HCT116 (cell line): Measurements from ENCODE around the gene IL1RAPL1. TPM values are rescaled to one million over a fixed set of nuclear protein-coding genes. Genes with fewer than 3 reads are reported as not detected.

Experiments
- ATAC-seq: fragments of 200-7000 bp; cut with Tn5 transposase; 2 replicates; pipeline ENCODE4 v1.9.1; 2020; ENCODE audit warnings: mild to moderate bottlenecking, moderate library complexity
- BruUV-seq: library from RNA; stranded (reverse); fragments of 400-500 nt; replicated peaks from 2 replicates; lab custom pipeline; 2021; lab: Mats Ljungman, UMichigan
- CTCF ChIA-PET: fragments of 300-600 bp; sonication (Branson Sonifier 250); formaldehyde crosslinking; loops from one replicate; lab custom pipeline; 2021; ENCODE audit warnings: antibody characterized with exemption; lab: Charles Lee
- POLR2A ChIA-PET: fragments of 300-600, 350-600 bp; sonication (Branson Sonifier 250); formaldehyde crosslinking; loops from one replicate; lab custom pipeline; 2021; ENCODE audit warnings: antibody characterized with exemption; lab: Charles Lee
- RAD21 ChIA-PET, 2 experiments: fragments of 300-600 bp; sonication (Branson Sonifier 250); formaldehyde crosslinking; loops; one replicate each; lab custom pipeline; 2023; ENCODE audit warnings: low total read pairs in 2 of 2; ENCODE audit not compliant: uncharacterized antibody in 2 of 2, unreplicated experiment in 2 of 2, low non-redundant PET in 1 of 2; lab: Charles Lee
- DNase-seq: peaks from one replicate; pipeline ENCODE4 v3.0.0-alpha.2; 2010; ENCODE audit warnings: low read depth, low spot score
- H2AFZ ChIP-seq: fragments of 200-600 bp; shearing (Covaris generic), sonication (generic); 2 replicates; pipeline ENCODE4 v1.6.1; 2017; ENCODE audit warnings: low read depth, mixed run types, mixed read lengths, antibody characterized with exemption, low read length; ENCODE audit not compliant: poor library complexity, severe bottlenecking
- H3K27ac ChIP-seq: 2 replicates; pipeline ENCODE4 v1.5.1; 2012; ENCODE audit warnings: low read depth, low read length
- H3K27me3 ChIP-seq: fragments of 200-600 bp; sonication (generic); 2 replicates; pipeline ENCODE4 v1.6.1; 2016; ENCODE audit warnings: mixed run types, low read length, mixed read lengths; ENCODE audit not compliant: insufficient read depth
- H3K36me3 ChIP-seq, 2 experiments: fragments of 200-500 bp in 1 of 2; fragments of 200-600 bp in 1 of 2; sonication (Bioruptor generic) in 1 of 2; sonication (generic) in 1 of 2; 2 replicates each; pipeline versions ENCODE4 v1.5.1 to v1.6.1; 2014 to 2016; ENCODE audit warnings: low read length in 2 of 2, inconsistent platforms in 1 of 2, mixed read lengths in 1 of 2, mixed run types in 1 of 2; ENCODE audit not compliant: insufficient read depth in 2 of 2, control insufficient read depth in 1 of 2
- H3K4me1 ChIP-seq, 2 experiments: fragments of 200-600 bp in 1 of 2; sonication (generic) in 1 of 2; 2 replicates each; pipeline versions ENCODE4 v1.5.1 to v1.6.1; 2012 to 2017; ENCODE audit warnings: low read length in 2 of 2, inconsistent platforms in 1 of 2, mild to moderate bottlenecking in 1 of 2, mixed read lengths in 1 of 2, mixed run types in 1 of 2, moderate library complexity in 1 of 2; ENCODE audit not compliant: insufficient read depth in 2 of 2, control insufficient read depth in 1 of 2
- H3K4me2 ChIP-seq: fragments of 200-600 bp; sonication (generic); 2 replicates; pipeline ENCODE4 v1.6.1; 2017; ENCODE audit warnings: mixed run types, low read length, mixed read lengths
- H3K4me3 ChIP-seq, 2 experiments: fragments of 200-600 bp in 1 of 2; sonication (generic) in 1 of 2; replicated peaks in 1 of 2; 2 replicates each; pipeline ENCODE4 v1.5.1; 2011 to 2016; ENCODE audit warnings: low read length in 2 of 2, control low read depth in 1 of 2, low read depth in 1 of 2, mild to moderate bottlenecking in 1 of 2, mixed read lengths in 1 of 2, mixed run types in 1 of 2
- H3K79me2 ChIP-seq: fragments of 200-600 bp; sonication (generic); 2 replicates; pipeline ENCODE4 v1.6.1; 2017; ENCODE audit warnings: mild to moderate bottlenecking, mixed run types, low read length, moderate library complexity, mixed read lengths; ENCODE audit not compliant: insufficient read depth
- H3K9ac ChIP-seq: fragments of 200-600 bp; sonication (generic); 2 replicates; pipeline ENCODE4 v1.6.1; 2016; ENCODE audit warnings: low read length, mixed read lengths
- H3K9me2 ChIP-seq: fragments of 200-600 bp; sonication (generic), shearing (Covaris generic); 2 replicates; pipeline ENCODE4 v1.6.1; 2017; ENCODE audit warnings: mixed run types, mild to moderate bottlenecking, moderate library complexity; ENCODE audit not compliant: insufficient read depth
- H3K9me3 ChIP-seq, 2 experiments: fragments of 200-500 bp in 1 of 2; fragments of 200-600 bp in 1 of 2; sonication (Bioruptor generic) in 1 of 2; sonication (generic) in 1 of 2; 2 replicates each; pipeline ENCODE4 v1.6.1; 2014 to 2017; ENCODE audit warnings: low read length in 2 of 2, mixed read lengths in 2 of 2, inconsistent platforms in 1 of 2, low read depth in 1 of 2, mild to moderate bottlenecking in 1 of 2, mixed run types in 1 of 2, moderate library complexity in 1 of 2; ENCODE audit not compliant: control insufficient read depth in 1 of 2, insufficient read depth in 1 of 2
- H4K20me1 ChIP-seq: fragments of 200-600 bp; sonication (generic), shearing (Covaris generic); 2 replicates; pipeline ENCODE4 v1.6.1; 2017; ENCODE audit warnings: mixed run types, mild to moderate bottlenecking, moderate library complexity; ENCODE audit not compliant: insufficient read depth
- CEBPB ChIP-seq: IDR thresholded peaks from 2 replicates; pipeline ENCODE4 v1.6.1; 2012; ENCODE audit warnings: low read depth
- CTCF ChIP-seq, 3 experiments: fragments of 200-600 bp in 1 of 3; sonication (generic) in 1 of 3; IDR thresholded peaks in 2 of 3; conservative IDR thresholded peaks in 1 of 3; 2 replicates each; pipeline ENCODE4 v1.5.1; 2012 to 2017; ENCODE audit warnings: low read depth in 2 of 3, low read length in 2 of 3, antibody characterized with exemption in 1 of 3, borderline replicate concordance in 1 of 3, control low read depth in 1 of 3, mild to moderate bottlenecking in 1 of 3, mixed read lengths in 1 of 3, mixed run types in 1 of 3, moderate library complexity in 1 of 3; ENCODE audit not compliant: insufficient read depth in 1 of 3
- POLR2A ChIP-seq: IDR thresholded peaks from 2 replicates; pipeline ENCODE4 v1.7.0; 2011; ENCODE audit warnings: borderline replicate concordance; ENCODE audit not compliant: insufficient read depth, insufficient read length; ENCODE audit errors: extremely low read depth
- REST ChIP-seq: IDR thresholded peaks from 2 replicates; pipeline ENCODE4 v1.6.1; 2012; ENCODE audit warnings: low read depth
- TCF7L2 ChIP-seq: IDR thresholded peaks from 2 replicates; pipeline ENCODE4 v1.7.0; 2011; ENCODE audit warnings: borderline replicate concordance, inconsistent platforms; ENCODE audit not compliant: insufficient read depth, insufficient read length; ENCODE audit errors: extremely low read depth
- YY1 ChIP-seq: IDR thresholded peaks from 2 replicates; pipeline ENCODE4 v1.6.1; 2011; ENCODE audit warnings: low read length, low read depth, moderate library complexity, mild to moderate bottlenecking; ENCODE audit not compliant: insufficient replicate concordance; ENCODE audit errors: extremely low read depth
- intact Hi-C: fragments of 100-400 bp; cut with micrococcal nuclease; formaldehyde crosslinking; loops from 2 replicates; pipeline ENCODE4 v1.10.0; 2022
- total RNA-seq: library from RNA; stranded (reverse); gene quantifications from one replicate; pipeline ENCODE4 v1.2.1, GENCODE V29; 2021; ENCODE audit not compliant: unreplicated experiment
- TF ChIP-seq, protein P1 (sequence below): IDR thresholded peaks from 2 replicates; pipeline ENCODE4 v1.6.1; 2012

IL1RAPL1 gene
- total RNA-seq, 1 experiment from 2014 or later: 2.8 TPM

DNA sequence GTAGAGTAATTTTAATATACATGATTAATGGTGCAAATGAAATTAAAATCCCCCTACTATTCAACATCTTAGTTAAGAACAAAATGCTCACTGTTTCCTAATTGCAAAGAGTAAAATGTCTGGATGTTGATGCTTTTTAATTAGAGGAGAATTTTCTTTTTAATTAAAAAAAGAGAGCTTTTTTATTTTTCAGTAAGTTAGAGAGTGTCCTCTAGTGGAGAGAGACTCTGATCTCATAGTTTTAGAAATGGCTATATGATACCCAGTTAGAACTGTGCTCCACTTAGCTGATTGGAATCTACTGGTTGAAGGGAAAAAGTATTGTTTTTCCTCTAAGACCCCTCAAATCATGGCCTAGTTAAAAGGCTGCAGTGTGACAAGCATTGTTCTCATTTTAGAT is 1316.1 kb downstream of the IL1RAPL1 start (continued):
- TF ChIP-seq REST (no peak), CTCF (IDR thresholded peaks at IDR 0.05 in 2 of 3, conservative IDR thresholded peaks at IDR 0.05 in 1 of 3; ENCODE audit: borderline replicate concordance in 1 of 3, insufficient read depth in 1 of 3, low read depth in 2 of 3, low read length in 2 of 3) (no peak)
- TF ChIP-seq, protein P1, sequence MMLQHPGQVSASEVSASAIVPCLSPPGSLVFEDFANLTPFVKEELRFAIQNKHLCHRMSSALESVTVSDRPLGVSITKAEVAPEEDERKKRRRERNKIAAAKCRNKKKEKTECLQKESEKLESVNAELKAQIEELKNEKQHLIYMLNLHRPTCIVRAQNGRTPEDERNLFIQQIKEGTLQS: no peak

DNA sequence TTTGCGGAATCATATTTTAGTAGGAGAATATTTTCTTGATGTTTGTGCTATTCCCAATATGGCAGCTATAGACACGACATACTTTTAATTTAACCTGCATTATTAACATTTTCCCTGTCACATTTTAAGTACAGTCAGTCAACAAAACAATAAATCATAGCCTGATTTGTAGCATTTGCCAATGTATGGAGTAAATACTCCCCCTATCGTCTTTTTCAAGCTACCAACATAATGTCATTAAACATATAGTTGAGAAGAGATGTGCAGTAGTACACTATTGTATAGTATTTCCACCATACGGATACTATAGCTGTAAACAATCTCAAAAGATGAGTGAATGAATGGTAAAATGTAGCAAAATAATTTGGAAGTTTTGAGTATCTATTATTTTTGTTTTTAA is 1324.4 kb downstream of the IL1RAPL1 start:
- no peaks in the 10 kb centered on the region for H3K4me1 ChIP-seq
- no peaks in the 10 kb centered on the region for H3K79me2 ChIP-seq
- no peaks in the 10 kb centered on the region for H3K9me3 ChIP-seq
- H3K36me3 ChIP-seq: no peaks in the 10 kb centered on the region
- no peak overlapping the region for H3K4me3 ChIP-seq
- H2AFZ ChIP-seq: no peak overlapping the region
- no peaks in the 10 kb centered on the region for H3K9me2 ChIP-seq
- DNase-seq: no peak
- intact Hi-C loops: no loop called here
- ChIA-PET RAD21 (no interaction called here), POLR2A (no interaction called here), CTCF (no interaction called here)
- no peak overlapping the region for H3K27ac ChIP-seq
- TF ChIP-seq TCF7L2 (no peak), POLR2A (no peak), CEBPB (no peak), YY1 (no peak)
- no peak for ATAC-seq
- no peak overlapping the region for H3K4me2 ChIP-seq
- no peaks in the 10 kb centered on the region for H4K20me1 ChIP-seq
- BruUV-seq: no TSS peak
- H3K27me3 ChIP-seq: no peaks in the 10 kb centered on the region
- H3K9ac ChIP-seq: no peak overlapping the region
